ENCODE data around the gene CCDC12.
A peak's percentile ranks its signal among the peaks of the same experiment; 100 is the strongest.

CCDC12 gene

GRCh38 chr3:46883054-46883829, 93.3 kb downstream of the CCDC12 start:
- TF ChIP-seq CTCF (IDR thresholded peaks at IDR 0.05) = peak in 1 of 2 experiments; percentile 19
- DNase-seq = no peak
- peak overlapping the region; percentile 92 to 96 for H3K27ac ChIP-seq
- H3K27me3 ChIP-seq = no peaks in the 10 kb centered on the region
- H3K9me3 ChIP-seq = no peaks in the 10 kb centered on the region
- intact Hi-C loops (cut with DNase I; ENCODE audit: low total_unique reads) = no loop called here
- H3K4me3 ChIP-seq = peak overlapping the region; percentile 73 to 88
- H3K36me3 ChIP-seq = no peaks in the 10 kb centered on the region
- peaks cover 0 to 45% (median 27%) of the 10 kb centered on the region in 4 donors for H3K4me1 ChIP-seq

- peak; percentile 44 to 76 for DNase-seq
Measured at GRCh38 chr3:46882377-46883053, 94.0 kb downstream of the CCDC12 start.

GRCh38 chr3:46881596-46882376, 94.8 kb downstream of the CCDC12 start:
- H3K9me3 ChIP-seq = no peaks in the 10 kb centered on the region
- H3K27ac ChIP-seq = peak overlapping the region; percentile 92 to 96
- H3K4me1 ChIP-seq = peaks cover 0 to 45% (median 27%) of the 10 kb centered on the region in 4 donors
- no peaks in the 10 kb centered on the region for H3K36me3 ChIP-seq
- H3K27me3 ChIP-seq = no peaks in the 10 kb centered on the region
- no peak for DNase-seq
- TF ChIP-seq CTCF (IDR thresholded peaks at IDR 0.05) = no peak
- intact Hi-C loops (cut with DNase I; ENCODE audit: low total_unique reads) = no loop called here
- peak overlapping the region; percentile 73 to 88 for H3K4me3 ChIP-seq

More at GRCh38 chr3:46882377-46883053, 94.0 kb downstream of the CCDC12 start:
- Histone ChIP-seq H3K4me3 (peak overlapping the region; percentile 73 to 88), H3K4me1 (peaks cover 0 to 45% (median 27%) of the 10 kb centered on the region in 4 donors), H3K27ac (peak overlapping the region; percentile 92 to 96), H3K36me3 (no peaks in the 10 kb centered on the region), H3K9me3 (no peaks in the 10 kb centered on the region), H3K27me3 (no peaks in the 10 kb centered on the region)
- TF ChIP-seq CTCF (IDR thresholded peaks at IDR 0.05) = no peak
- intact Hi-C loops (cut with DNase I; ENCODE audit: low total_unique reads) = no loop called here

- peaks cover 0 to 45% (median 27%) of the 10 kb centered on the region in 4 donors for H3K4me1 ChIP-seq
- H3K27me3 ChIP-seq = no peaks in the 10 kb centered on the region
- H3K27ac ChIP-seq = peak overlapping the region; percentile 92 to 96
- TF ChIP-seq CTCF (IDR thresholded peaks at IDR 0.05) = no peak
- peak overlapping the region; percentile 73 to 88 for H3K4me3 ChIP-seq
- no peaks in the 10 kb centered on the region for H3K9me3 ChIP-seq
- DNase-seq = no peak
- intact Hi-C loops (cut with DNase I; ENCODE audit: low total_unique reads) = no loop called here
- H3K36me3 ChIP-seq = no peaks in the 10 kb centered on the region
Measured at GRCh38 chr3:46880884-46881595, 95.5 kb downstream of the CCDC12 start.

All from tibial artery (tissue), 4 donors.